ENCODE data around the gene TRIM16.

- TF ChIP-seq, protein P1, sequence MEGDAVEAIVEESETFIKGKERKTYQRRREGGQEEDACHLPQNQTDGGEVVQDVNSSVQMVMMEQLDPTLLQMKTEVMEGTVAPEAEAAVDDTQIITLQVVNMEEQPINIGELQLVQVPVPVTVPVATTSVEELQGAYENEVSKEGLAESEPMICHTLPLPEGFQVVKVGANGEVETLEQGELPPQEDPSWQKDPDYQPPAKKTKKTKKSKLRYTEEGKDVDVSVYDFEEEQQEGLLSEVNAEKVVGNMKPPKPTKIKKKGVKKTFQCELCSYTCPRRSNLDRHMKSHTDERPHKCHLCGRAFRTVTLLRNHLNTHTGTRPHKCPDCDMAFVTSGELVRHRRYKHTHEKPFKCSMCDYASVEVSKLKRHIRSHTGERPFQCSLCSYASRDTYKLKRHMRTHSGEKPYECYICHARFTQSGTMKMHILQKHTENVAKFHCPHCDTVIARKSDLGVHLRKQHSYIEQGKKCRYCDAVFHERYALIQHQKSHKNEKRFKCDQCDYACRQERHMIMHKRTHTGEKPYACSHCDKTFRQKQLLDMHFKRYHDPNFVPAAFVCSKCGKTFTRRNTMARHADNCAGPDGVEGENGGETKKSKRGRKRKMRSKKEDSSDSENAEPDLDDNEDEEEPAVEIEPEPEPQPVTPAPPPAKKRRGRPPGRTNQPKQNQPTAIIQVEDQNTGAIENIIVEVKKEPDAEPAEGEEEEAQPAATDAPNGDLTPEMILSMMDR (IDR thresholded peaks at IDR 0.05) = no peak
- no peak for TF ChIP-seq POLR2AphosphoS5 (IDR thresholded peaks at IDR 0.05)
Observed at GRCh38 chr17:15650741-15651582, 33.1 kb downstream of the TRIM16 start.

All from suprapubic skin (tissue), 3 donors.